Osteocyte (in vitro differentiated cells): ENCODE results near the gene USP24. TPM values are rescaled to one million over a fixed set of nuclear protein-coding genes. Genes with fewer than 3 reads are reported as not detected.

Experiments
- DNase-seq: peaks from one replicate; pipeline ENCODE4 v3.0.0; 2021; ENCODE audit warnings: mixed read lengths; ENCODE audit not compliant: unreplicated experiment; ENCODE audit errors: extremely low spot score
- H3K27ac Mint-ChIP-seq: one replicate; pipeline ENCODE4 v1.8.0; 2021; ENCODE audit warnings: mild to moderate bottlenecking, mixed read lengths; ENCODE audit not compliant: unreplicated experiment
- H3K27me3 Mint-ChIP-seq: one replicate; pipeline ENCODE4 v1.8.0; 2021; ENCODE audit warnings: mixed read lengths; ENCODE audit not compliant: unreplicated experiment
- H3K36me3 Mint-ChIP-seq: one replicate; pipeline ENCODE4 v1.8.0; 2021; ENCODE audit warnings: mixed read lengths; ENCODE audit not compliant: unreplicated experiment
- H3K4me1 Mint-ChIP-seq: one replicate; pipeline ENCODE4 v1.8.0; 2021; ENCODE audit warnings: mixed read lengths; ENCODE audit not compliant: unreplicated experiment
- H3K4me3 Mint-ChIP-seq: one replicate; pipeline ENCODE4 v1.8.0; 2021; ENCODE audit warnings: mild to moderate bottlenecking, moderate library complexity, mixed read lengths; ENCODE audit not compliant: unreplicated experiment
- H3K9me3 Mint-ChIP-seq: one replicate; pipeline ENCODE4 v1.8.0; 2021; ENCODE audit warnings: mixed read lengths; ENCODE audit not compliant: unreplicated experiment
- total RNA-seq: library from RNA; stranded (reverse); gene quantifications from 2 replicates; pipeline ENCODE4 v1.2.1, GENCODE V29; 2021
- TF ChIP-seq, protein P1 (sequence below): fragments of 200-600 bp; sonication (generic); IDR thresholded peaks from 2 replicates; pipeline ENCODE4 v1.5.0; 2021; ENCODE audit warnings: antibody characterized with exemption, mild to moderate bottlenecking, moderate library complexity

The USP24 gene
- total RNA-seq, 1 donor from 2014 or later, result 32.1 TPM

DNA sequence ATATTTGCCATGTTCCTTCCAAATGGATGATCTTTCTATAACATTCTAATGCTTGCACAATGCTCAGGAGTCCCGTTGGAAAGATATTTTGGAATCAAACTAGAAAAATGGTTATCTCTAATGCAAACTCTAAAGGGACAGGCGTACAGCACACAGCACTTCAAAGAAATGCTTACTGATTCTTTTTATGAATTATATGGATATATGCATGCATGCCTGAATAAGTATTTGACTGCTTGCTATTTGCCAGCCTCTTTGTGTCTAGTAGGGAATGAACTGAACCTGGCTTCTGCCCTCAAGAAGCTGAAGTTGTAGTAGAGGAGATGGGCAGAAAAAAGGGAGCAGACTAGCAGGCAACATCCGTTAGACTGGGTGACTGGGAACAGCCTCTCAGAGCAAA, 127.7 kb downstream of the USP24 start:
- no peak overlapping the region for H3K4me3 Mint-ChIP-seq
- TF ChIP-seq, protein P1, sequence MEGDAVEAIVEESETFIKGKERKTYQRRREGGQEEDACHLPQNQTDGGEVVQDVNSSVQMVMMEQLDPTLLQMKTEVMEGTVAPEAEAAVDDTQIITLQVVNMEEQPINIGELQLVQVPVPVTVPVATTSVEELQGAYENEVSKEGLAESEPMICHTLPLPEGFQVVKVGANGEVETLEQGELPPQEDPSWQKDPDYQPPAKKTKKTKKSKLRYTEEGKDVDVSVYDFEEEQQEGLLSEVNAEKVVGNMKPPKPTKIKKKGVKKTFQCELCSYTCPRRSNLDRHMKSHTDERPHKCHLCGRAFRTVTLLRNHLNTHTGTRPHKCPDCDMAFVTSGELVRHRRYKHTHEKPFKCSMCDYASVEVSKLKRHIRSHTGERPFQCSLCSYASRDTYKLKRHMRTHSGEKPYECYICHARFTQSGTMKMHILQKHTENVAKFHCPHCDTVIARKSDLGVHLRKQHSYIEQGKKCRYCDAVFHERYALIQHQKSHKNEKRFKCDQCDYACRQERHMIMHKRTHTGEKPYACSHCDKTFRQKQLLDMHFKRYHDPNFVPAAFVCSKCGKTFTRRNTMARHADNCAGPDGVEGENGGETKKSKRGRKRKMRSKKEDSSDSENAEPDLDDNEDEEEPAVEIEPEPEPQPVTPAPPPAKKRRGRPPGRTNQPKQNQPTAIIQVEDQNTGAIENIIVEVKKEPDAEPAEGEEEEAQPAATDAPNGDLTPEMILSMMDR, result no peak
- no peaks in the 10 kb centered on the region for H3K27me3 Mint-ChIP-seq
- H3K9me3 Mint-ChIP-seq, result no peaks in the 10 kb centered on the region
- no peak overlapping the region for H3K27ac Mint-ChIP-seq
- H3K36me3 Mint-ChIP-seq, result peaks cover 63% of the 10 kb centered on the region
- no peak for DNase-seq
- peaks cover 9% of the 10 kb centered on the region for H3K4me1 Mint-ChIP-seq

DNA sequence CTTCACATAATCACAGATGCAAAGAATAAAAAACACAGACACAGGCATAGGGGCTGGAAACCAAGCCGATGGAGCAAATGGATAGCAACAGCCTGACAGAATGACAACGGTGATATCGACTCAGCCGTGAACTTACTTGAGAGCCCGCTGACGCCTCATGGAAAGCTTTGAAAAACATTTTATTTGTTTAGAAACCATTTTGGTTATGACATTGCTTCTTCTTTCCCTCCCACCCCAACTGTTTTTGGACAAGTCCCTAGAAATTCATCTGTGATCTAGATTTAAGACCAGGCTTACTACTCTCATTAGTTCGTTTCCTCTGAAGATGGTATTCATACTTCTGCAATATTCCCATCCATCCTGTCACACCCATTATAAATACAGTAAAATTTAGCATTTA, 130.9 kb downstream of the USP24 start:
- Mint-ChIP-seq H3K27ac (no peak overlapping the region), H3K4me1 (peaks cover 26% of the 10 kb centered on the region), H3K4me3 (no peak overlapping the region), H3K27me3 (no peaks in the 10 kb centered on the region), H3K9me3 (no peaks in the 10 kb centered on the region), H3K36me3 (peaks cover 49% of the 10 kb centered on the region)
- no peak for DNase-seq
- TF ChIP-seq, protein P1, result no peak

DNA sequence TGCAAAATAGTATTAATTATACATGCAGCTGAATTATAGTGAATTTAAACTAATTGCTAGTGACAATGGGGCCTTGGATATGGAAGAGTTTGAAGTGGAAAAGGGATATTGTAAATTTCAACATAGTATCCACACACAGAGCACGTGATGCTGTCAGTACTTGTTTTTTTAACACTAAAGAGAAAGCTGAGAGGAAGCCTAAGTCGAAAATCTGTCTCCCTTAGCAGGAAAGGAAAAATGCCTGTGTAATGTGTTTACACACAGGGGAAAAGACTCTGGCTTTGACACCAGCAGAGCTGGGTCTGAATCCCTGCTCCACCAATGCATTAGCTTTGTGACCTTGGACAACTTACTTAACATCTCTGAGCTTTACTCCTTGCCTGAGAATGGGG, 133.3 kb downstream of the USP24 start:
- H3K9me3 Mint-ChIP-seq, result no peaks in the 10 kb centered on the region
- peak overlapping the region; percentile 54 for H3K27ac Mint-ChIP-seq
- H3K36me3 Mint-ChIP-seq, result peaks cover 49% of the 10 kb centered on the region
- peaks cover 23% of the 10 kb centered on the region for H3K4me1 Mint-ChIP-seq
- H3K4me3 Mint-ChIP-seq, result no peak overlapping the region
- no peaks in the 10 kb centered on the region for H3K27me3 Mint-ChIP-seq
- DNase-seq, result no peak
- TF ChIP-seq, protein P1, result no peak

DNA sequence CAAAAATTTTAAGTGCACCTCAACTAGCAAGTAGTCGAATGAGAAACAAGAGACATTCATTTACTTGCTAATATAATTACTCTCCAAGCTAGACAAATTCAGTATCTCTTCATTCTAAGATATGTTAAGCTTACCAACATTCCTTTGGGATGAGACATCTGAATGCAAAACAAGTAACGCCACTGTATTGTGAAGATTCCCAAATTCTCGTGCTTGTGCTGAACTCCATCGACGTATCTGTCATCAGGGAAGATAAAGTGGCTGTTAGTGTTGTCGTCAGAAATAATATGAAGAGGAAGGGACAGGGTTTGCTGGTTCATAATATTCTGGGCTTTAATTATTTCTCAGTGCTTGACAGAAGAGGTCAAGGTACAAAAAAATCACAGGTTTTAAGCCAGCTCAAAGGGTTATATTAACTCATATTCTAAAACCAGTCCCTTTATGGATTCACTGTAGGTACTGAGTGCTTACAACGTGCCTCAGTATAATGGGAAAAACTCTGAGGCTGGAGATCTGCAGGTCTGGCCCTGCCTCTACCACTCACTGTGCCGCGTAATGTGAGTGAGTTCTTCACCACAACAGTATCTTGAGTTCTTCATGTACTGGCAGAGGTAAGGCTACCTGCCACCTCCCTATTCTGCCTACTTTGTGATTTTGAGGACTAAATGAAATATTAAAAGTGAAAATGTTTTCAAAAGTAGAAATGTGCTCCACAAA, 133.8 kb downstream of the USP24 start:
- no peak for DNase-seq
- no peaks in the 10 kb centered on the region for H3K27me3 Mint-ChIP-seq
- H3K4me3 Mint-ChIP-seq, result no peak overlapping the region
- no peaks in the 10 kb centered on the region for H3K9me3 Mint-ChIP-seq
- peaks cover 23% of the 10 kb centered on the region for H3K4me1 Mint-ChIP-seq
- TF ChIP-seq, protein P1, result no peak
- H3K36me3 Mint-ChIP-seq, result peaks cover 51% of the 10 kb centered on the region
- H3K27ac Mint-ChIP-seq, result peak overlapping the region; percentile 54

DNA sequence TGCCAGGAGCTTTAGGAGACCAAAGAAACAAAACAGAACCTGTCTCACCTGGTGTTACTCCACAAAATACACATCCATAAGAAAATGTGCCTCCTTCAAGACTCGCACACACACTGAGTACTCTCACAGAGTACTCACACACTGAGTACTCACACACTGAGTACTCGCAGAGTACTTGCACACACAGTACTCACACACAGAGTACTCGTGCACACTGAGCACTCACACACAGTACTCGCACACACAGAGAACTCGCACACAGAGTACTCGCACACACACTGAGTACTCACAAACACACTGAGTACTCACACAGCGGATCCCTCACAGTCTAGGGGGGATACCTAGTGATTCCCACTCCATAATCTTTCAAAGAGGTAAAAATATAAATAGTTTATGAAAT, 135.5 kb downstream of the USP24 start:
- no peaks in the 10 kb centered on the region for H3K9me3 Mint-ChIP-seq
- DNase-seq, result no peak
- TF ChIP-seq, protein P1, result no peak

More for the DNA sequence above, 135.5 kb downstream of the USP24 start:
- no peaks in the 10 kb centered on the region for H3K27me3 Mint-ChIP-seq
- H3K36me3 Mint-ChIP-seq, result peaks cover 52% of the 10 kb centered on the region
- no peak overlapping the region for H3K4me3 Mint-ChIP-seq
- peaks cover 23% of the 10 kb centered on the region for H3K4me1 Mint-ChIP-seq
- H3K27ac Mint-ChIP-seq, result no peak overlapping the region
